CD4-positive, alpha-beta memory T cell (primary cell): Measurements from ENCODE around the gene PCDHGC4. TPM values are rescaled to one million over a fixed set of nuclear protein-coding genes. Genes with fewer than 3 reads are reported as not detected.

Source experiments
- CTCF ChIA-PET: fragments of 350-600 bp; sonication (Branson Sonifier 250); formaldehyde crosslinking; loops from one replicate; lab custom pipeline; 2021; ENCODE audit warnings: inconsistent platforms; ENCODE audit not compliant: partially characterized antibody; lab: Charles Lee
- POLR2A ChIA-PET: fragments of 350-600 bp; sonication (Branson Sonifier 250); formaldehyde crosslinking; loops from one replicate; lab custom pipeline; 2021; ENCODE audit not compliant: partially characterized antibody; lab: Charles Lee
- DNase-seq, 5 donors: peaks; one replicate each; pipeline versions ENCODE4 v3.0.0 to v3.0.0-alpha.2; 2020 to 2022; ENCODE audit warnings: mixed read lengths in 1 of 5
- H3K27ac ChIP-seq: one replicate; pipeline ENCODE4 v1.7.0; 2013; ENCODE audit warnings: low read depth, low read length
- H3K27me3 ChIP-seq: 2 replicates; pipeline ENCODE4 v1.7.0; 2013; ENCODE audit warnings: mild to moderate bottlenecking, low read length, moderate library complexity; ENCODE audit not compliant: insufficient read depth
- H3K36me3 ChIP-seq: 2 replicates; pipeline ENCODE4 v1.7.0; 2013; ENCODE audit warnings: mild to moderate bottlenecking, low read length, moderate library complexity; ENCODE audit not compliant: insufficient read depth
- H3K4me1 ChIP-seq: 2 replicates; pipeline ENCODE4 v1.7.0; 2013; ENCODE audit warnings: mild to moderate bottlenecking, low read length, moderate library complexity; ENCODE audit not compliant: insufficient read depth
- H3K4me3 ChIP-seq, 2 donors: one replicate each; pipeline ENCODE4 v1.7.0; 2013; ENCODE audit warnings: low read length in 2 of 2, mild to moderate bottlenecking in 1 of 2
- H3K9me3 ChIP-seq, 2 donors: one replicate each; pipeline ENCODE4 v1.7.0; 2013; ENCODE audit warnings: low read length in 2 of 2, control low read depth in 1 of 2; ENCODE audit not compliant: control insufficient read depth in 1 of 2
- H3K27ac Mint-ChIP-seq, 7 donors: one replicate each; pipeline ENCODE4 v1.8.0; 2020 to 2021; ENCODE audit warnings: mixed read lengths in 7 of 7, mild to moderate bottlenecking in 6 of 7, inconsistent platforms in 3 of 7, moderate library complexity in 3 of 7
- H3K27me3 Mint-ChIP-seq, 2 donors: one replicate each; pipeline ENCODE4 v1.8.0; 2020 to 2021; ENCODE audit warnings: mixed read lengths in 2 of 2
- H3K36me3 Mint-ChIP-seq, 2 donors: one replicate each; pipeline ENCODE4 v1.8.0; 2020 to 2021; ENCODE audit warnings: mixed read lengths in 2 of 2, inconsistent platforms in 1 of 2, mild to moderate bottlenecking in 1 of 2
- H3K4me1 Mint-ChIP-seq, 4 donors: one replicate each; pipeline ENCODE4 v1.8.0; 2020 to 2021; ENCODE audit warnings: mixed read lengths in 4 of 4, mild to moderate bottlenecking in 1 of 4
- H3K4me3 Mint-ChIP-seq, 8 donors: one replicate each; pipeline ENCODE4 v1.8.0; 2020 to 2021; ENCODE audit warnings: mixed read lengths in 8 of 8, mild to moderate bottlenecking in 7 of 8, moderate library complexity in 6 of 8, inconsistent platforms in 3 of 8
- H3K9me3 Mint-ChIP-seq, 8 donors: one replicate each; pipeline ENCODE4 v1.8.0; 2020 to 2021; ENCODE audit warnings: mixed read lengths in 8 of 8, mild to moderate bottlenecking in 5 of 8, inconsistent platforms in 3 of 8, moderate library complexity in 1 of 8
- intact Hi-C: fragments of 100-400 bp; cut with micrococcal nuclease; formaldehyde crosslinking; loops from one replicate; pipeline ENCODE4 v1.15.1; 2023
- polyA plus RNA-seq, 2 donors: library from polyadenylated mRNA; unstranded; fragments of 300-500 nt; fragmentation: Illumina TruSeq; gene quantifications; one replicate each; pipeline ENCODE4 v1.2.3, GENCODE V29; 2021
- total RNA-seq, 2 experiments: library from RNA; stranded (reverse); gene quantifications; one replicate each; pipeline ENCODE4 v1.2.3, GENCODE V29; 2021

Gene PCDHGC4
- total and polyA plus RNA-seq, 4 experiments from 2014 or later = 0.11 TPM; not detected in 3

GRCh38 chr5:141521244-141521781 is 36.5 kb downstream of the PCDHGC4 start:
- no peak overlapping the region for H3K4me3 Mint-ChIP-seq
- peaks cover 8 to 28% (median 21%) of the 10 kb centered on the region in 4 donors for H3K4me1 Mint-ChIP-seq
- no peak overlapping the region for H3K4me3 ChIP-seq
- ChIA-PET POLR2A (no interaction called here), CTCF (interaction anchor here (1.0 to 10.2 kb wide), 9 partner anchors 8 to 802 kb away, joined by 3 to 144 read pairs (median 5); partner anchors contain the start of genes PCDHGA10 and TAF7)
- H3K36me3 Mint-ChIP-seq = peaks cover 69 to 81% of the 10 kb centered on the region in 2 donors
- H3K4me1 ChIP-seq = peaks cover 15% of the 10 kb centered on the region
- H3K9me3 ChIP-seq = no peaks in the 10 kb centered on the region
- no peak for DNase-seq
- H3K27me3 Mint-ChIP-seq = no peaks in the 10 kb centered on the region
- peak overlapping the region in 6 of 7 donors; percentile 2 to 86 (median 50) for H3K27ac Mint-ChIP-seq
- intact Hi-C loops = no loop called here
- H3K27me3 ChIP-seq = no peaks in the 10 kb centered on the region
- peaks cover 90% of the 10 kb centered on the region for H3K36me3 ChIP-seq
- no peak overlapping the region for H3K27ac ChIP-seq
- no peaks in the 10 kb centered on the region for H3K9me3 Mint-ChIP-seq

- Mint-ChIP-seq H3K4me1 (peaks cover 8 to 28% (median 21%) of the 10 kb centered on the region in 4 donors), H3K4me3 (no peak overlapping the region), H3K27ac (peak overlapping the region in 6 of 7 donors; percentile 22 to 86 (median 64)), H3K27me3 (no peaks in the 10 kb centered on the region), H3K36me3 (peaks cover 59 to 78% of the 10 kb centered on the region in 2 donors), H3K9me3 (no peaks in the 10 kb centered on the region)
- Histone ChIP-seq H3K4me1 (peaks cover 15% of the 10 kb centered on the region), H3K36me3 (peaks cover 90% of the 10 kb centered on the region), H3K27ac (no peak overlapping the region), H3K9me3 (no peaks in the 10 kb centered on the region), H3K4me3 (no peak overlapping the region), H3K27me3 (no peaks in the 10 kb centered on the region)
- no peak for DNase-seq
- ChIA-PET CTCF (interaction anchor here (0.7 to 10.2 kb wide), 12 partner anchors 9 to 335 kb away, joined by 3 to 144 read pairs (median 5); partner anchors contain the start of genes PCDHB9, PCDHGA10 and TAF7), POLR2A (interaction anchor here (1.0 kb wide), 1 partner anchor 202 kb away, joined by 4 read pairs; the partner anchor contains the start of gene TAF7)
- intact Hi-C loops = no loop called here
Observed at GRCh38 chr5:141522301-141522700, 37.5 kb downstream of the PCDHGC4 start.

- no peaks in the 10 kb centered on the region for H3K9me3 Mint-ChIP-seq
- H3K27me3 ChIP-seq = no peaks in the 10 kb centered on the region
- H3K4me3 Mint-ChIP-seq = no peak overlapping the region
- no peaks in the 10 kb centered on the region for H3K9me3 ChIP-seq
- H3K36me3 Mint-ChIP-seq = peaks cover 42 to 82% of the 10 kb centered on the region in 2 donors
- H3K27me3 Mint-ChIP-seq = no peaks in the 10 kb centered on the region
- peaks cover 9 to 28% (median 21%) of the 10 kb centered on the region in 4 donors for H3K4me1 Mint-ChIP-seq
- H3K27ac Mint-ChIP-seq = peak overlapping the region in 2 of 7 donors; percentile 29 to 57
- ChIA-PET POLR2A (interaction anchor here (1.5 to 1.8 kb wide), 2 partner anchors 10 to 203 kb away, joined by 5 to 12 read pairs; partner anchors contain the start of gene TAF7), CTCF (interaction anchor here (0.6 to 10.2 kb wide), 26 partner anchors 11 to 337 kb away, joined by 3 to 144 read pairs (median 6); partner anchors contain the start of genes PCDHB9, PCDHGA1, PCDHGA10 and PCDHGA11)
- no peak for DNase-seq
- peaks cover 15% of the 10 kb centered on the region for H3K4me1 ChIP-seq
- intact Hi-C loops = loop anchor here (1.0 to 2.0 kb wide), 4 partner anchors 11 to 204 kb away; partner anchors contain the start of gene TAF7
- peaks cover 92% of the 10 kb centered on the region for H3K36me3 ChIP-seq
- H3K27ac ChIP-seq = no peak overlapping the region
- no peak overlapping the region for H3K4me3 ChIP-seq
Observed at GRCh38 chr5:141523991-141524390, 39.2 kb downstream of the PCDHGC4 start.

- ChIA-PET POLR2A (interaction anchor here (1.5 to 1.8 kb wide), 2 partner anchors 11 to 204 kb away, joined by 5 to 12 read pairs; partner anchors contain the start of gene TAF7), CTCF (interaction anchor here (0.6 to 10.2 kb wide), 26 partner anchors 11 to 205 kb away, joined by 3 to 144 read pairs (median 6); partner anchors contain the start of genes PCDHGA1, PCDHGA10, PCDHGA11 and PCDHGA12)
- H3K4me1 ChIP-seq = peaks cover 15% of the 10 kb centered on the region
- H3K27me3 ChIP-seq = no peaks in the 10 kb centered on the region
- Mint-ChIP-seq H3K27ac (peak overlapping the region in 5 of 7 donors; percentile 26 to 72 (median 57)), H3K9me3 (no peaks in the 10 kb centered on the region), H3K27me3 (no peaks in the 10 kb centered on the region), H3K4me1 (peaks cover 11 to 28% (median 21%) of the 10 kb centered on the region in 4 donors), H3K36me3 (peaks cover 33 to 75% of the 10 kb centered on the region in 2 donors), H3K4me3 (no peak overlapping the region)
- no peak overlapping the region for H3K4me3 ChIP-seq
- intact Hi-C loops = loop anchor here (1.0 to 2.0 kb wide), 4 partner anchors 12 to 205 kb away; partner anchors contain the start of gene TAF7
- H3K27ac ChIP-seq = no peak overlapping the region
- peak; percentile 46 to 62 (median 51) for DNase-seq
- H3K36me3 ChIP-seq = peaks cover 91% of the 10 kb centered on the region
- H3K9me3 ChIP-seq = no peaks in the 10 kb centered on the region
Observed at GRCh38 chr5:141524604-141525597, 40.1 kb downstream of the PCDHGC4 start.

- intact Hi-C loops = loop anchor here (2.0 kb wide), 1 partner anchor 23 kb away; no protein-coding TSS in a partner anchor
- H3K36me3 ChIP-seq = peaks cover 91% of the 10 kb centered on the region
- Mint-ChIP-seq H3K4me1 (peaks cover 11 to 28% (median 21%) of the 10 kb centered on the region in 4 donors), H3K27ac (peak overlapping the region in 2 of 7 donors; percentile 42 to 72), H3K36me3 (peaks cover 25 to 67% of the 10 kb centered on the region in 2 donors), H3K9me3 (no peaks in the 10 kb centered on the region), H3K4me3 (no peak overlapping the region), H3K27me3 (no peaks in the 10 kb centered on the region)
- H3K9me3 ChIP-seq = no peaks in the 10 kb centered on the region
- no peak for DNase-seq
- POLR2A ChIA-PET = no interaction called here
- H3K4me3 ChIP-seq = no peak overlapping the region
- CTCF ChIA-PET = interaction anchor here (1.0 to 10.2 kb wide), 8 partner anchors 10 to 207 kb away, joined by 3 to 144 read pairs (median 7); partner anchors contain the start of genes PCDHGB3 and PCDHGB7
- no peak overlapping the region for H3K27ac ChIP-seq
- peaks cover 15% of the 10 kb centered on the region for H3K4me1 ChIP-seq
- no peaks in the 10 kb centered on the region for H3K27me3 ChIP-seq
Observed at GRCh38 chr5:141525653-141526052, 40.8 kb downstream of the PCDHGC4 start.

- Mint-ChIP-seq H3K27me3 (no peaks in the 10 kb centered on the region), H3K4me1 (peaks cover 7 to 26% (median 16%) of the 10 kb centered on the region in 4 donors), H3K36me3 (peaks cover 10 to 56% of the 10 kb centered on the region in 2 donors), H3K27ac (peak overlapping the region in 2 of 7 donors; percentile 69 to 76), H3K4me3 (no peak overlapping the region), H3K9me3 (no peaks in the 10 kb centered on the region)
- H3K27ac ChIP-seq = no peak overlapping the region
- no peak overlapping the region for H3K4me3 ChIP-seq
- H3K36me3 ChIP-seq = peaks cover 84% of the 10 kb centered on the region
- H3K27me3 ChIP-seq = no peaks in the 10 kb centered on the region
- H3K4me1 ChIP-seq = peaks cover 11% of the 10 kb centered on the region
- H3K9me3 ChIP-seq = no peaks in the 10 kb centered on the region
- DNase-seq = no peak
- ChIA-PET CTCF (interaction anchor here (0.5 to 10.2 kb wide), 9 partner anchors 14 to 1922 kb away, joined by 3 to 144 read pairs (median 5); partner anchors contain the start of genes PCDHGA1 and PCDHGA10), POLR2A (interaction anchor here (1.1 kb wide), 1 partner anchor 13 kb away, joined by 3 read pairs; no protein-coding TSS in a partner anchor)
- intact Hi-C loops = no loop called here
Observed at GRCh38 chr5:141527426-141527825, 42.6 kb downstream of the PCDHGC4 start.
